Gastroesophageal sphincter (tissue), 3 donors: ENCODE results near the gene PDCD1.

ENCODE experiments used
- CTCF ChIP-seq, 4 experiments: fragments of 200-600 bp in 2 of 4; fragments of 450-650 bp in 2 of 4; sonication (generic) in 1 of 4; IDR thresholded peaks; one replicate each; pipeline ENCODE4 v1.5.1; 2017 to 2019; ENCODE audit warnings: antibody characterized with exemption in 4 of 4, mild to moderate bottlenecking in 2 of 4, moderate library complexity in 2 of 4
- EP300 ChIP-seq: sonication (generic); formaldehyde crosslinking; IDR thresholded peaks from one replicate; pipeline ENCODE4 v1.6.1; 2017; ENCODE audit warnings: antibody characterized with exemption, mild to moderate bottlenecking
- POLR2A ChIP-seq, 2 donors: fragments of 450-650 bp; IDR thresholded peaks; one replicate each; pipeline ENCODE4 v1.6.1; 2017; ENCODE audit warnings: antibody characterized with exemption in 2 of 2, mild to moderate bottlenecking in 2 of 2, moderate library complexity in 1 of 2

GRCh38 chr2:241859436-241860183 lies 916 bp upstream of the PDCD1 start:
- TF ChIP-seq POLR2A (IDR thresholded peaks at IDR 0.05) (no peak), CTCF (IDR thresholded peaks at IDR 0.05) (peak in 1 of 4 experiments; percentile 7), EP300 (no peak)
